ENCODE results near the gene ATP2B2.
A peak's percentile ranks its signal among the peaks of the same experiment; 100 is the strongest.

Gene ATP2B2

DNA sequence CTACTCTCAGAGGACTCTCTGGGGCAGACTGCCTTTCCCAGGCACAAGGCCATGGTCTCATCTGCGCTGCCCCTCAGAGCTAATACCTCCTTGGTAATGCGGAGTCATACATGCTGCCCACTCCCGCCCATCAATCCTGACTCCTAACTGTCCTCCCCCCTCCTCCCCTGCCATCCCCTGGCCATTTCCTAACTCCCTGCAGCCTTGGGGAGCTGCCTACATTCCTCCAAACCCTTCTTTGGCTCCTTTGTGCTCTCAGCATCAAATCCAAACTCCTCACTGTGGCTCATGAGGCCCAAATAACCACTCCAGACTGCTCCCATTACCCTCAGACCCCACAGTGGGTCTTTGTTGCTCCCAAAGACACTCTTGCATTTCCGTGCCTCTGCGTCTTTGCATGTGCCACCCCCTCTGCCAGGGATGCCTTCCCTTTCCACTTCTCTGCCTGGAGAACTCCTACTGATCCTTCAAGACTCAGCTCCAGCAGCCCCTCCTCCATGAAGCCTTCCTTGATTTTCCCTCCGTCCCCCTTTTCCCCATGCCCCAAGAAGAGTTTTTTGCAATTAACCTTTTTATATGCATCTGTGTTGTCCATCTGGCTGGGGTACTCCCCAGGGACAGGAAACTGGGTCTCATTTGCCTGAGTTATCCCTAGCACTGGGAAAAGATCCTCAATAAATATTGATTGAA lies 5.5 kb upstream of the ATP2B2 start:
- no peak for DNase-seq (ENCODE audit: low spot score)

- DNase-seq (ENCODE audit: low spot score): no peak
These were observed 4.8 kb upstream of the ATP2B2 start for GRCh38 chr3:10510086-10510742.

GRCh38 chr3:10509325-10509724 lies 3.9 kb upstream of the ATP2B2 start:
- DNase-seq (ENCODE audit: low spot score): no peak

- peak; percentile 99 for DNase-seq (ENCODE audit: low spot score)
These were observed 3.4 kb upstream of the ATP2B2 start for GRCh38 chr3:10508619-10509260.

GRCh38 chr3:10508235-10508618 lies 2.8 kb upstream of the ATP2B2 start:
- no peak for DNase-seq (ENCODE audit: low spot score)

- DNase-seq (ENCODE audit: low spot score): no peak
These were observed 1.9 kb upstream of the ATP2B2 start for GRCh38 chr3:10507331-10507730.

- DNase-seq (ENCODE audit: low spot score): no peak
These were observed 1.3 kb upstream of the ATP2B2 start for GRCh38 chr3:10506696-10507095.

GRCh38 chr3:10505791-10506585 lies 602 bp upstream of the ATP2B2 start:
- DNase-seq (ENCODE audit: low spot score): peak; percentile 80

DNA sequence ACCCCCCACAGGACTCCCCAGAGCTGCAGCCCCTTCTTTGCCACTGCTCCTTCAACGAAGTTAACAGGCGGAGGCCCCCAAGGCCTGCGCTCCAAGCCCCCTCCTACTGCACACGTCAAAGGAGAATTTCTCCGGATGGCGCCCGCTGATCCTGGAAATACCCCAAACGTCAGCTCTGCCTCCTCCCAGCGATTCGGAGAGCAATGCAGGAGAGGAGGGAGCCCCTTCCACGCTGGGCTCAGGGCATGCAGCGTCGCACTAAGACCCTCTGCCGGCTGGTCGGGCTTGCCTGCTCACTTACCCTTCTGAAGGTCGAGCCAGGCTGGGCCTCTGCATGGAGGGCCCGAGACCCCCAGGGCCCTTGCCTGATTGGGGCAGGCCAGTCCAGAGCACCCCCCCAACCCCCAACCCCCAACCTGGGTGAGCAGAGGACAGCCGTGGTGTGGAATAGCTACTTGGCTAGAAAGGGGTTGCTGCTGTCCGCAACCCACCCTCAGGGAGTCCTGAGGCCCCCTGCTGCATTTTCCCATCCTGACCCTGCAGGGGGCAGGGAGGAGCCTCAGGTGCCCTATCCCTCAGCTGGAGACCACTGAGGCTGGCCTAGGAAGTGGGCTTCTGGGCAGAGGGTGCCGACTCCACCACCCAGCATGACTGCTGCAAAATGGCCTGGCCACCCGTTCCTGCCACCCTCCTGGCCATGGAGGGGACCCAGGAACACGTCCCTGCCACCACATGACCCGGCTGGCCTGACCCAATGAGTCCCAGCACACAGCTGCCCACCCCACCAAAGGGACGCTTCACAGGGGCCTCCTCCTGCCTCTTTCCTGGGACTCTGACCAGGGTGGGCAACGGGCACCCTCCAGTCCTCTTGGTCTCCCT lies 976 bp downstream of the ATP2B2 start:
- DNase-seq (ENCODE audit: low spot score): peak; percentile 79

DNA sequence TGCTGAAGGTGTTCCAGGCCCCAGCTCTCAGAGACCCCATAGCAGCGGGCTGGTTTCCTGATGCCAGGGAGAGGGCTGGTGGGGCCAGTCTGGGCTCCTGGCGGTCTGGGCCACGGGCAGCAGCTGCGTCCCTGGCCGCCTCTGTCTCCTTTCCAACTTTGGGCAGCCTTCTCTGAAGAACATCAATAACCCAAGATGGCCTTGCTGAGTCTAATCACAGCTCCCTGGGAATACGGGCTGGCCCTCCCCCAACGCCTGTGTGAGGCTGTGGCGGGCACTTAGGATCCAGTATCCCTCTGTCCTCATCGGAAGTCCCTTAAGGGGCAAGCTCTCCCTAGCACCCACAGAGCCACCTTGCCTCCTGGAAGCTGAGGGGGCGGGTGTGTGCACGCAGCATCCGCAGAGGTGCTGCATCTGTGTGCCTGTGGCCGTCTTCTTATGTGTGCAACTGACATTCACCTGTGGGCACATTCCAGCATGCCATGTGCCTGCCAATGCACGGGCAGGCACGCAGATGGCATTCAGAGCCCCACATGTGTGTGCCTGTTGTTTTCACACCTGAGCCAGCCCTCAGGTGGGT lies 2.1 kb downstream of the ATP2B2 start:
- no peak for DNase-seq (ENCODE audit: low spot score)

- no peak for DNase-seq (ENCODE audit: low spot score)
These were observed 3.1 kb downstream of the ATP2B2 start for GRCh38 chr3:10502185-10502880.

DNA sequence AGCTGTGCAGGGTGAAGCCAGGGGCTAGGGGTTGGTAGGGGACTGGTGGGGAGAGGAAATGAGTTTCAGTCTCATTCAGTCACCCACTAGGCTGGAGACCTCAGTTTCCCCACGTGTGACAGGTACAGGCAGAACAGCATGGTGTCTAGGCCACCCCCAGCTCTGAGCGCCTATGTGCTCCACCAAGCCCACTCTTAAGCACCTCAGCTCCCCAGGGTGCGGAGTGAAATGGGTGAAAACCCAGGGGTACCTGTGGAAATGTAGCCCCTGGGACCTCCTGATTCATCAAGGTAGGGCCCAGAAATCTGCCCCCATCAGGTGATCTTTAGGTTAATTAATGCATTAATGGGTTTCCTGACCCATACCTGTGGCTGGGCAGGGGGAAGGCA lies 3.7 kb downstream of the ATP2B2 start:
- DNase-seq (ENCODE audit: low spot score): no peak

GRCh38 chr3:10500717-10501663 lies 4.4 kb downstream of the ATP2B2 start:
- no peak for DNase-seq (ENCODE audit: low spot score)

GRCh38 chr3:10498271-10498670 lies 7.1 kb downstream of the ATP2B2 start:
- DNase-seq (ENCODE audit: low spot score): no peak

GRCh38 chr3:10497439-10497838 lies 7.9 kb downstream of the ATP2B2 start:
- no peak for DNase-seq (ENCODE audit: low spot score)

- no peak for DNase-seq (ENCODE audit: low spot score)
These were observed 9.1 kb downstream of the ATP2B2 start for GRCh38 chr3:10496121-10496863.

DNA sequence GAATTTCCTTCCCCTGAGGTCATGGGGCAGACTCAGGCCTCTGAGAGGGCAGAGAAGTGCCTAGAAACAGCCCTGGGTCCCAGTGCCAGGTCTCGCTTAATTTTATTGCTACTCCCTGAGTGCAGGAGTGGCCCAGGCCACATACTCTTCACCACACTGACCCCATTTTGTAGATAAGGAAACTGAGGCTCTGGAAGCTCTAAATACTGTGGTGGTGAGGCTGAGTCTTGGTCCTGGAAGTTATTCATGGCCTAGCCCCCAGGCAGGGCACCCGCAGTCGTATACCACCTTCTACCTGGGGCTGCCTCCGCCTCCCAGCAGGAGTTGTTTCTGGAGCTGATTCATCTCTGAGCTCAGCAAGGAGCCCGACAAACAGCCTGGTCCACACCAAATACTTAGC lies 9.8 kb downstream of the ATP2B2 start:
- DNase-seq (ENCODE audit: low spot score): no peak

DNA sequence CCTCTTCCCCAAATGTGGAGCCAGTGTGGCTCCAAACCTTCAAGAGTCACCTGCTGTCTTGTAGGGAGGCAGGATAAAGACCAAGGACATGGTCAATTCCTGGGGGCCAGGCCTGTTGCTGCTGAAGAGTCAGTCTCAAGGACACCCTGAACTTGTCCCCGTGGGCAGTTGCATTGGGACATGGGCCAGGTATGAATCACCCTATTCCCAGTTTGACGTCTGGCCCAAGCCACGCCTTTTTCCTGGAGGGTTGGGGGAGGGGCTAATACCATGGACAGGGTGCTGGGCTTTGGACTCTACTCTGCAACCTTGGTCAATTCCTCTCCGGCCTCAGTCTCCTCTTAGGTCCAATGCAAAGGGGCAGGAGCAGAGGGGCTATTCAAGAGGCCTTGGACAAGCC lies 10.4 kb downstream of the ATP2B2 start:
- peak; percentile 84 for DNase-seq (ENCODE audit: low spot score)

- no peak for DNase-seq (ENCODE audit: low spot score)
These were observed 11.2 kb downstream of the ATP2B2 start for GRCh38 chr3:10494180-10494579.

All from HuH-7 (cell line).